Gastroesophageal sphincter (tissue), 3 donors: Measurements from ENCODE around the gene RSU1.

Experiments
- CTCF ChIP-seq, 4 experiments: fragments of 200-600 bp in 2 of 4; fragments of 450-650 bp in 2 of 4; sonication (generic) in 1 of 4; IDR thresholded peaks; one replicate each; pipeline ENCODE4 v1.5.1; 2017 to 2019; ENCODE audit warnings: antibody characterized with exemption in 4 of 4, mild to moderate bottlenecking in 2 of 4, moderate library complexity in 2 of 4
- EP300 ChIP-seq: sonication (generic); formaldehyde crosslinking; IDR thresholded peaks from one replicate; pipeline ENCODE4 v1.6.1; 2017; ENCODE audit warnings: antibody characterized with exemption, mild to moderate bottlenecking

- TF ChIP-seq CTCF (IDR thresholded peaks at IDR 0.05): no peak
- no peak for TF ChIP-seq EP300
Measured at GRCh38 chr10:16750461-16750860, 66.8 kb downstream of the RSU1 start.
